H54 (cell line): ENCODE measurements around the gene CYTIP.
"Not testable (repeated sequence)": the region's sequence is repeated elsewhere in the genome, so short reads cannot be mapped to it uniquely, and the experiment has no call there.

ENCODE experiments used
- DNase-seq: peaks from one replicate; pipeline ENCODE4 v3.0.0; 2011; ENCODE audit warnings: low spot score, mixed read lengths; ENCODE audit not compliant: insufficient read length
- FAIRE-seq: peaks from 3 replicates; lab custom pipeline; 2011; peaks lifted over from hg19 to GRCh38; lab: Jason Lieb, UNC
- POLR2A ChIP-seq: IDR thresholded peaks from 2 replicates; pipeline ENCODE4 v1.6.1; 2011; ENCODE audit warnings: low read depth, mild to moderate bottlenecking, low read length

The CYTIP gene

DNA sequence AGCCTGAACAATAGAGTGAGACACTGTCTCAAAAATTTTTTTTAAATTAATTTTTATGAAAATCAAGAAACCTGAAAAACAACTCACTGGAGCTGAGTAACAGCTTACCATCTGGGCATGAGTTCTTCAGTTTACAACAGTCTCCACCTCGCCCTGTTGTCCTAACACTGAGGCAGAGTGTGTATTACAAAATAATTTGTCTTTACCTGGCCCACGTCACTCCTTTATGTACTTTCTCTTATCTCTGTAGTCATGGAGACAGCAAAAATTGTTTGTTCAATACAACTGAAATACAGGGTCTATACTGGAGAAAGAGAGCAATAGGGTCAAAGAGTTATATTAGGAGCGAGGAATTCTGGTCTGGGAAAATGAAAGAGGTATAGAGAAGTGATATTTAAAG, 48.1 kb downstream of the CYTIP start:
- no peak for TF ChIP-seq POLR2A
- DNase-seq (no peak), FAIRE-seq (no peak)

DNA sequence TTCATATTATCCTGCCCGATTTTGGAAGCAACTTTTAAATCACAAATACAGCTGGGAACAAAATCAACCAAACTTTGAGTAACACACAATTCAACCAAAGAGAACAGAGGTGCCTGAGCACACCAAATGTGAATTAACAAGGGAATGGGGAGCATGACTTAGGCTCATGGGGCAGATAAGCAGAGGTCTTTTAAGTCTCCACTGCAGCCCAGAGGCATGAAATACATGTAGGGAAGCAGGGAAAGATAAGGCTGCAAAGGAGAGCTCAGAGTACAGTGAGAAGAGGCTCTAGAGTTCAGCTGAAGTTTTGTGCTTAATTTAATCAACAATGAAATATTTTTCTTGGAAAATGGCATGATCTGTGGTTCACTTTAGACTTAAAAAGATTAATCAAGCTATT, 49.0 kb downstream of the CYTIP start:
- no peak for DNase-seq
- no peak for TF ChIP-seq POLR2A
- FAIRE-seq: no peak

DNA sequence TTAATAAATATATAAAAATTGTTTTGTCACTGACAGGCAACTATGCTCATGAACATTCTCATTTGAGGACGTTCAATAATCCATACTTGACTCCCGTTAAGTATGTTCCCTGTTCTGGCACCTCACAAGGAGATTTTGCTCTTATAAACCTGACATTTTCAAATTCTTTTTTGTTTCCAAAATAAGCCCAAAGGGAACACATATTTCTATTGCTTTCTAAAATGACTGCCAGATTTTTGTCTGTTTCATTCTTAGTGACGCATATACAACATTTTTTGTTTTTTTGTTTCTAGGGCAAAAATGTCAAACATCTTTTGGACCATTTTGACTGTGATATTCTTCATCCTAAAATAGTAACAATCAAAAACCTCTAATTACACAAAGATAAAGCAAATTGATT, 50.5 kb downstream of the CYTIP start:
- DNase-seq: no peak
- no peak for TF ChIP-seq POLR2A
- no peak for FAIRE-seq

DNA sequence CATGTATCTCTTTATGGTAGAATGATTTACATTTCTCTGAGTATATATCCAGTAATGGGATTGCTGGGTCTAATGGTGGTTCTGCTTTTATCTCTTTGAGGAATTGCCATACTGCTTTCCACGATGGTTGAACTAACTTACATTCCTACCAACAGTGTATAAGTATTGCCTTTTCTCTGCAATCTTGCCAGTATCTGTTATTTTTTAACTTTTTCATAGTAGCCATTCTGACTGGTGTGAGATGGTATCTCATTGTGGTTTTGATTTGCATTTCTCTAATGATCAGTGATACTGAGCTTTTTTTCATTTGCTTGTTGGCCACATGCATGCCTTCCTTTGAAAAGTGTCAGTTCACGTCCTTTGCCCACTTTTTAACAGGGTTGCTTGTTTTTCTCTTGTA, 55.1 kb downstream of the CYTIP start:
- DNase-seq (no peak), FAIRE-seq (no peak)
- no peak for TF ChIP-seq POLR2A

DNA sequence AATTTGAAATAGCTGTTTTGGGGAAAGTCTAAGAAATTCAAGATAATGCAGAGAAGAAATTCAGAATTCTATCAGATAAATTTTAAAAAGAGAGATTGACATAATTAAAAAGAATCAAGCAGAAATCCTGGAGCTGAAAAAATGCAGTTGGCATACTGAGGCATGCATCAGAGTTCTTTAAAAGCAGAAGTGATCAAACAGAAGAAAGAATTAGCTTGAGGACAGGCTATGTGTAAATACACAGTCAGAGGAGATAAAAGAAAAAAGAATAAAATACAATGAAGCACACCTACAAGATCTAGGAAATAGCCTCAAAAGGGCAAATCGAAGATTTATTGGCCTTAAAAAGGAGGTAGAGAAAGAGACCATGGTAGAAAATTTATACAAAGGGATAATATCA, 57.1 kb downstream of the CYTIP start:
- no peak for TF ChIP-seq POLR2A
- DNase-seq: no peak
- no peak for FAIRE-seq

DNA sequence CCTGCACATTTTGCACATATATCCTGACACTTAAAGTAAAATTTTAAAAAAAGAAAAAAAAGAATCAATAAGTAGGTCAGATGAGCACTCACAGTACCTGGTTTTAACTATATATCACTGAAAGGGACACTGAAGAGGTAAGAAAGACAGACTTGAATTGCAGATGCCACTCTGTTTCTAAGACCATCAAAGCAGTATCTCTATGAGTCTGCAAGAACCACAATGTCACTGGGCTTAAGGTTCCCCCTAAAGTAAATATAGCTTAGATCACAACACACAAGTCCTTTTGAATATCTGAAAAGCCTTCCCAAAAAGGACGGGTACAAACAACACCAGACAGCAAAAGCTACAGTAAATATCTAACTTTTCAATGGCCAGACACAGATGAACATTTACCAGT, 57.6 kb downstream of the CYTIP start:
- no peak for TF ChIP-seq POLR2A
- no peak for FAIRE-seq
- no peak for DNase-seq

DNA sequence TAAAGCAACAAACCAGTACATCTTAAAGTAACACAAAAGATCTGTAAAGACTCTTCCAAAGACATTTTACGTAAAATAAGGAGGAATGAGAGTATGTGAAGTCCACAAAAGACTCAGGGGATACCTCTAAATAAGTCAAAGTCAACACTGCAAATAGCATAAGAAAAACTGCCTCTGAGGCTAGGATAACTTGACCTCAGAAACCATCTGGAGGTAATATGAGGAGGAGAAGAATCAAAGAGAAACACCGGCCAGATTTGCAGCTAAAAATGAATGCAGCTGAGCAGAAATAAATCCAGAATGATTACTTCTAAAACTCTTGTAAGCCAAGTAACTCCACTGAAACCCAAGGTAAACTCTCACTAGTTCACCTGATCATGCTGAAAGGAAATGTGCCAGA, 66.0 kb downstream of the CYTIP start:
- no peak for FAIRE-seq
- DNase-seq: no peak
- TF ChIP-seq POLR2A: no peak

DNA sequence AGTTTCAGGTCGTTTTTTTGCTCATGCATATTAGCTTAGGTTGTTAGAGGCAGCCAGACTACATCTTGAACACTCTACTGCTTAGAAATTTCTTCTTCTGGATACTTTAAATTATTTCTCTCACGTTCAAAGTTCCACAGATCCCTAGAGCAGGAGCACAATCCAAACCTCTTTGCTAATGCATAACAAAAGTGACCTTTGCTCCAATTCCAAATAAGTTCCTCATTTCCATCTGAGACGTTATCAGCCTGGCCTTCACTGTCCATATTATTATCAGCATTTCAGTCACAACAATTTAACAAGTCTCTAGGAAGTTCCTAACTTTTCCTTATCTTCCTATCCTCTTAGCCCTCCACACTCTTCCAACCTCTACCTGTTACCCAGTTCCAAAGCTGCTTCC, 67.8 kb downstream of the CYTIP start:
- no peak for TF ChIP-seq POLR2A
- FAIRE-seq: no peak
- DNase-seq: no peak

DNA sequence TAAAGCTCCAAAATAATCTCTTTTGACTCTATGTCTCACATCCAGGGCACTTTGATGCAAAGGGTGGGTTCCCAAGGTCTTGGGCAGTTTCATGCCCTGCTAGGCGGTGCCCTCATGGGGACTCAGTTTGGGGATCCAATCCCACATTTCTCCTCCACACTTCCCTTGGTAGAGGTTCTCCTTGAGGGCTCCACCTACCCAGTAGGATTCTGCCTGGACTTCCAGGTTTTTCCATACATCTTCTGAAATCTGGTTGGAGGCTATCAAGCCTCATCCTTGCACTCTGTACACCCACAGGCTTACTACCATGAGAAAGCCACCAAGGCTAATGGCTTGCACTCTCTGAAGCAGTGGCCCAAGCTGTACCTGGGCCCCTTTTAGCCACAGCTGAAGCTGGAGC, 68.5 kb downstream of the CYTIP start:
- DNase-seq: no peak
- TF ChIP-seq POLR2A: no peak
- FAIRE-seq: no peak

DNA sequence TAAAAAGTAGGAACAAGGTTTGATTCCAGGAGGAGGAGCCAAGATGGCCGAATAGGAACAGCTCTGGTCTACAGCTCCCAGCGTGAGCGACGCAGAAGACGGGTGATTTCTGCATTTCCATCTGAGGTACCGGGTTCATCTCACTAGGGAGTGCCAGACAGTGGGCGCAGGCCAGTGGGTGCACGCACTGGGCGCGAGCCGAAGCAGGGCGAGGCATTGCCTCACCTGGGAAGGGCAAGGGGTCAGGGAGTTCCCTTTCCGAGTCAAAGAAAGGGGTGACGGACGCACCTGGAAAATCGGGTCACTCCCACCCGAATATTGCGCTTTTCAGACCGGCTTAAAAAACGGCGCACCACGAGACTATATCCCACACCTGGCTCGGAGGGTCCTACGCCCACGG, 75.4 kb downstream of the CYTIP start:
- not testable (repeated sequence) for FAIRE-seq, DNase-seq

DNA sequence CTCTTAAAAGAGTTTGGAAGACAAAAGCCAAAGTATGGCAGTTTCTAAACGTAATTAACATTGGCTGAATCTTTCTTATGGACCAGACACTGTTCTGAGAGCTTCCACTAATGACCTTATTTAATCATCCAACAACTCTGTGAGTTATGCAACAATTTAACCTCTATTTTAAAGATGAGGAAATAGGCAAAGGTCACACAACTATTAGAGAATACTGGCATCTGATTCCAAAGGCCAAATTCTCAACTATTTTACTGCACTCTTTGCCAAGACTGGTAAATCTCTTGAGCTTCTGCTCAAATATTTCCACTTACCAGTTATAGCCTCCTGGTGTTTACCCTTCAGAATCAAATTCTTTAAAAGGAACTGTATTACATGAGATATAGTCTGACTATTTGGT, 76.2 kb downstream of the CYTIP start:
- no peak for TF ChIP-seq POLR2A
- no peak for DNase-seq
- no peak for FAIRE-seq
